HG03460 (cell line): ENCODE measurements around the gene ATG4B.
"Not testable (repeated sequence)": the region's sequence is repeated elsewhere in the genome, so short reads cannot be mapped to it uniquely, and the experiment has no call there.

Experiments used
- ATAC-seq: cut with Tn5 transposase; IDR thresholded peaks from one replicate; pipeline ENCODE4 v1.9.1; 2021; ENCODE audit not compliant: unreplicated experiment

Gene ATG4B

DNA sequence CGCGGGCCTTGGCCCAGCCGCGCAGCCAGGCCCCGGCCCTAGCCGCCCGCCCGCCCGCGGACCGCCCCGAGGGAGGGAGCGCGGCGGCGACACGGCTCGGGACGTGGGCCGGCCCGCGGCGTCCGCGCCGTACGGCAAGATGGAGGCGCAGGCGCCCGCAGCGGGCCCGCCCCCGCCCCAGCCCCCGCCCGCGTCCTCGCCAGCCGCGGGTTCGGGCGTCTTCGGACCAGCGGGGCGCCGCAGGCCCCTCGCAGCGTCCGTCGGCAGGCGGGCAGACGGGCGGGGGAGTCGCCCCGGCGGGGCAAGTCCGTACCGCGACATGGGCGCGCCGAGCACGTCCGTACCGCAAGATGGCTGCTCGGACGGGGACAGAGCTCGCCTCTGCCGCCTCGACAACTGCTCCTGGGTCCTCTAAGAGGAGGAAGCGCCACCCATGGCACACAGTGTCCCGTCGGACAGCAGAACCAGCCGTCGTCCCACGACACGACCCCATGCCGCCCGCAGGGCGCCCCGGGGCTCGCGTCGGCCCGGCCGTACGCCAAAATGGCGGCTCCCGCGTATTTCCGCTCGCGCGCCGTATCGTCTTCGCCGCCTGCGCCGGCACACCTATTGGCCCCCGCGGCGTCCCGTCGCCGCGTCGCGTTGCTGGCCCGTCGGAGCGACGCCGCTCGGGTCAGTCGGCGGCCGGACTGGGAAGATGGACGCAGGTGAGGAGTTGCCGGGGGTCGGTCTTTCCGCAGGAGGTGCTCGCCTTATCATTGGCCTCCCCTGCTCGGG, at the start of gene ATG4B, which contains the start of gene THAP4:
ATG4B (plus strand) TSS at position 676 of the 777 bp plus-strand sequence; CDS start at position 698, 22 bp downstream.
THAP4 (minus strand) TSS at position 141 of the 777 bp plus-strand sequence. CDS start 141 bp downstream, outside the sequence.
- peak; percentile 66 for ATAC-seq

- ATAC-seq = not testable (repeated sequence)
Observed at GRCh38 chr2:241589863-241590262, 47.6 kb upstream of the ATG4B start.

DNA sequence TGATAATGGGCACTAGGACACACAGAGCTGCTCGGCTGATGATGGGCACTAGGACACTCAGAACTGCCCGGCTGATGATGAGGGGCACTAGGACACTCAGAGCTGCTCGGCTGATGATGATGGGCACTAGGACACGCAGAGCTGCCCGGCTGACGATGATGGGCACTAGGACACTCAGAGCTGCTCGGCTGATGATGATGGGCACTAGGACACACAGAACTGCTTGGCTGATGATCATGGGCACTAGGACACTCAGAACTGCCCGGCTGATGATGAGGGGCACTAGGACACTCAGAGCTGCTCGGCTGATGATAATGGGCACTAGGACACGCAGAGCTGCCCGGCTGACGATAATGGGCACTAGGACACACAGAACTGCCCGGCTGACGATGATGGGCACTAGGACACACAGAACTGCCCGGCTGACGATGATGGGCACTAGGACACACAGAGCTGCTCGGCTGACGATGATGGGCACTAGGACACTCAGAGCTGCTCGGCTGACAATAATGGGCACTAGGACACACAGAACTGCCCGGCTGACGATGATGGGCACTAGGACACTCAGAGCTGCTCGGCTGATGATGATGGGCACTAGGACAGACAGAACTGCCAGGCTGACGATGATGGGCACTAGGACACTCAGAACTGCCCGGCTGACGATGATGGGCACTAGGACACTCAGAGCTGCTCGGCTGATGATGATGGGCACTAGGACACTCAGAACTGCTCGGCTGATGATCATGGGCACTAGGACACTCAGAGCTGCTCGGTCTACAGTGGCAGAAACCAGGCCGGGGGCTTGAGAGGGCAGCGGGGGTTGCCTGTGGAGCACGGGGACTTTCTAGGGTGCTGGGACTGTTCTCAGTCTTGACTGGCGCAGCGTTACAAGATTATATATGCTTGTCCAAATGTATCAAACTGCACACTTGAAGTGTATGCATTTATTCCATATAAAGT, 46.7 kb upstream of the ATG4B start:
- ATAC-seq = not testable (repeated sequence)

GRCh38 chr2:241592126-241592845, 45.2 kb upstream of the ATG4B start:
- no peak for ATAC-seq

DNA sequence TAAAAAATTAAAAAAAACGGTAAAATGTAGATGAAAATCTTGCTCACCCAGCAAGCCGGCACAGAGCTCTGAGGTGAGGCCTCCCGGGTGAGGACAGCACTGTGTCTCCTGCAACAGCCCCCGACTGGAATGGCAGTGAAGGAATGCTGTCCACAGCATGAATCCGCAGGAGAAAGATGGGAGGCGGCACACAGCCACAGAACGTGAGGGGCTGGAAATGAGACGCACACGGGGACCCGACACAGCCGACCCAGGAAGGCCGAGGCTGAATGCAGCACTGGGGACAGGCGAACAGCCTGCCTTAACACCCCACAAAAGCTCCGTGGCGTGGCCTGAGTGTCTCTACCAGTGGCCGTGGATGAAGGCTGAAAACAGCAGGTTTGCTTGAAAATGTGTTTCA, 44.2 kb upstream of the ATG4B start:
- ATAC-seq = no peak

- ATAC-seq = no peak
Observed at GRCh38 chr2:241595600-241596140, 41.8 kb upstream of the ATG4B start.

DNA sequence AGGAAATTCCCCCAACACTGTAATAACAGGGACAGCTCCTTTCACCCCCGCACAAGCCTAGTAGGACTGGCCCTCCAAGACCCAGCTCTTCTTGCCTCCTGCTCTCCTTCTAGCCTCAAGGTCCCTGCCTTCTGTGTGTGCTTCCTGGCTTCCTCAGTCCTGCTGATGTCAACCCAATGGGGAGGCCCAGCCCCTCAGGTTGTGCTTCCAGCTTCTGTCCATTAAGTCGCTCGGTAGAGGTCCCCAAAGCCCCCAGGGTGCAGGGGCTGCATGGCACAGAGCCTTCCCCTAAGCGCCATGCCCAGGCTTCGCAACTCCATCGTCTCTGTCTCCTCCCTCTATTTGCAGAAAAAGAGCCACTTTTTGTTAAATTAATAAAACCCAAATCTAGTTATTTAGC, 39.9 kb upstream of the ATG4B start:
- ATAC-seq = no peak

- no peak for ATAC-seq
Observed at GRCh38 chr2:241598061-241598460, 39.4 kb upstream of the ATG4B start.

GRCh38 chr2:241598487-241598886, 39.0 kb upstream of the ATG4B start:
- ATAC-seq = no peak

DNA sequence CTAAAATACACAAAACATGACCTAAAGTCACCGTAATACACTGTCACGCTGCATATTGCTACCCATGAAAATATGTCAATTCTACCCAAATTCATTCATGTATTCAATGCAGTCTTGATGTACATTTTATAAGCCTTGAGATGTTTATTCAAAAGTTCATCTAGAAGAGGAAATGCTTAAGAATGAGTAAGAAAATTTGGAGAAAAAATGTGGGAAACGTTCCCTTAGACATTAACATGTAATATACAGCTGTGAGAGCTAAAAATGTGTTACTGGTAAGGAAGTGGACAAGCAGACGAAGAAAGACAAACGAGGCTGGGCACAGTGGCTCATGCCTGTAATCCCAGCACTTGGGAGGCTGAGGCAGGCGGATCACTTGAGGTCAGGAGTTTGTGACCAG, 37.9 kb upstream of the ATG4B start:
- ATAC-seq = no peak

DNA sequence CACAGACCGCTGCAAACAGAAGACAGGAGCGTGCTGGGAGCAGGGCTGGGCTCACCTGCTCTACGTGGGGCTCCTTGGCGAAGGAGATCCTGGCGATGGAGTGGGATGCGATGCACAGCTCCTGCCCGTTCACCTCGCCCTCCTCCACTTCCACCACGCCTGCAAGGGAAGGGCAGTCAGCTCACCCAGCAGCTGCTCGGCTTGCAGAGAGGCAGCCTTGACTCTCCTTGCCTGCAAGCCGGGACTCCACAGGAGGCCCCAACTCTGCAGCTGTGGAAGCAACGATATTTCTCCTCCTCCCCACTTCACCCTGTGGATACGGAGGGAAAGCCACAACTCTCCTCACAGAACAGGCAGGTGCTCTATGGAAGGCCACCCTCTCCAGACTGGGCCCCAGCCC, 35.7 kb upstream of the ATG4B start:
- ATAC-seq = no peak

GRCh38 chr2:241602720-241603119, 34.8 kb upstream of the ATG4B start:
- ATAC-seq = no peak

DNA sequence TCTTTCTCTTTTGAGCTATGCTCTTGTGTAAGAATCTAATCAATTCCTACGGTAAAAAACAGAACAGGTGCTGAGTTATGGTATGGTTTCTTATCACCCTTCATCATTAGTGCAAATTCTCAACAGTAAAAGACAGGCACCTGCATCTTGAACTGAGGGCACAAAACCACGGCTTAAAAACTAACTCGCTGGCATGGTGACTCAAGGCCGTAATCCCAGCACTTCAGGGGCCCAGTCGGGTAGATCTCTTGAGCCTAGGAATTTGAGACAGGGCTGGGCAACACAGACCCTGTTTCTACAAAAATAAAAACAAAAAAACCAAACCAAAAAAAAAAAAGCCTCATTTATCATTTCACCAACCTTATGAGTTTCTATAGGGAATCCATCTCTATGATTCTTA, 33.8 kb upstream of the ATG4B start:
- no peak for ATAC-seq

DNA sequence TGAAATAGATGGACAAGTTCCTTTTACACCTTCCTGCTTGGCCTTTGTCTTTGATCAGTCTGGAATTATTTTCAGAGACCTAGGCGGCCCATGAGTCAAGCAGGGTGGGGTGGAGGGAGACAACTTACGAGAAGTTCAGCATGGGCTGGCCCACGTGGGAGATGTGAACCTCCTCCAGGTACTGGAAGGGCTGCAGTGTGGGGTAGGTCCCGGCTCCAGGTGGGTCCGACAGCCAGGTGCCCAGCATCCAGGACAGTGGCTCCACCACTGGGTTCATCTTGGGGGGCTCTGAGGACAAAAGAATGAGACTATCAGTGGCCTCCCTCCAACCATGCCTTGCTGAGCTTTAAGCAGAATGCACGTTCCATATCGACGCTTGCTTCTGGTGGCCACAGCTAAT, 31.3 kb upstream of the ATG4B start:
- no peak for ATAC-seq

DNA sequence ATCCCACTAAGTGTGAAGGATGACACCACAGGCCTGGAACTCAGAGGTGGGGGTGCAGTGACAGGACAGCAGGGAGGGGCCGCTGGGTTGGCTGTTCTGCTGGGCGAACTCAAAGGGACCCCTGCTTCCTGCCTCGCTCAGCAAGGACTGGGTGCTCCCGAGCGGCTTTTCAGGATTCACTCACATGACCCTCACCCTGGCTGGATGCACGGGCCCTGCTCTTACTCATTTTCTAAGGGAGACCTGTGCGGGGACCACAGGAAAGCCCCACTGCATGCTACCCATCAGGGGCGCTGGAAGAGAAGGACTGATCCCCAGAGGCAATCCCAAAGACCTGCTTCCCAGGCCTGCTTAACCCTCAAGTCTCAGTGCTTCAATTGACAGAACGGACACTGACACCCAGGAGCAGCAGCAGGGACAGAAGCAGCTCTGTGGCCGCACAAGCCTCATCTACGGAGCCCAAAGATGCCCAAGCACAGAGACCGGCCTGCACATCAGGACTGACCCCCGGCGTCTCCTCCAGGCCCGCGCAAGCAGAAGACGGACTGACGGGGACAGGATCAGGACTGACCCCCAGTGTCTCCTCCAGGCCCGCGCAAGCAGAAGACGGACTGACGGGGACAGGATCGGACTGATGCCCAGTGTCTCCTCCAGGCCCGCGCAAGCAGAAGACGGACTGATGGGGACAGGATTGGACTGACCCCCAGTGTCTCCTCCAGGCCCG, 30.2 kb upstream of the ATG4B start:
- ATAC-seq = no peak

DNA sequence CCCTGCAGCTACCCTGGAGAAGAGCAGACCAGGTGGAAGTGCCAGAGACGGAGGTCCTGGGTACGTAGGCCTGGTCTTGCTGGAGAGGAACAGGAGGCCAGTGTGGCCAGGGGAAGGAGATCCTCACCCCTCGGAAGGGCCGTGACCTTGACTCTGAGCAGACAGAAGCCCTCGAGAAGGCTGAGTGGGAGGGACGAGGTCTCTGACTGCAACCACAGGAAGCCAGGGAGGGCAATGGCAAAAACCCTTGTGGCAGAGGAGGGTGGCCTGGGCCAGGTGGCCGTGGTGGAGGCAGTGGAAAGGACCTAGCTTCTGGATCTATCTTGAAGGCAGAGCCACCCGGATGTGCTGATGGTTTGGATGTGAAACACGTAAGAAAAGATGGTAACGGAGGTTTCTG, 28.6 kb upstream of the ATG4B start:
- no peak for ATAC-seq

- peak; percentile 96 for ATAC-seq
Observed at GRCh38 chr2:241609859-241610793, 27.4 kb upstream of the ATG4B start.

GRCh38 chr2:241611062-241611461, 26.4 kb upstream of the ATG4B start:
- ATAC-seq = no peak
